Activated CD8-positive, alpha-beta memory T cell treated with anti-CD3 and anti-CD28 coated beads, Interleukin-2, amount 50 U/mL, for 1 hour (primary cell): Measurements from ENCODE around the gene SLC25A3.
"Not testable (repeated sequence)": the region's sequence is repeated elsewhere in the genome, so short reads cannot be mapped to it uniquely, and the experiment has no call there.

Experiments used
- DNase-seq: peaks from one replicate; pipeline ENCODE4 v3.0.0-alpha.2; 2020; ENCODE audit errors: extremely low read depth

The SLC25A3 gene

DNA sequence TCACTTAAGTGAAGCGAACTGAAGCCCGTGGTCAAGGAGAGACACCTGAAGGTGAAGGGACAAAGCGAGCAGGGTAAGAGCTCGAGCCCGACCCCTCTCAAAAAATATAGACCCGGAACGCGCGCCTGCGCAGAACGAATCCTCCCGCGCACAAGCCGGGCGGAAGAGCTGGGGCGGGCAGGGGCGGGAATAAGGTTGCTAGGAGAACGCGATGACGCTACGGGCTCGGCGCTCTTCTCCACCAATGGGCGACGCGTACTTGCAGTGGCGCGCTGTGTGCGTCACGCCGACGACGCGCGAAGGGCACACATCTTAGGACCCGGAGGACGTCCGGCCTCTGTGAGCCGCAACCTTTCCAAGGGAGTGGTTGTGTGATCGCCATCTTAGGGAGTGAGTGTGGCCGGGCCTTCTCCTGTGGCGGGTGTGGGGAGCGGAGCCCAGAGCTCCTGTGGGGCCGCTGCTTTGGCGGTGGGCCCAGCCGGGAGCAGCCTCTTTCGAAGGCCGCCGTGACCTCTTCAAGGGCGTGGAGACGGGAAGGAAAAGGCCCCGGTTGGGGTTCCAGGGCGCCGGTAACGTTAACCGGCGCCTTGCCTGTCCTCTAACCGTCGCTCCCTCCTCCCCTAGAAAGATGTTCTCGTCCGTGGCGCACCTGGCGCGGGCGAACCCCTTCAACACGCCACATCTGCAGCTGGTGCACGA, at the start of gene SLC25A3:
SLC25A3 (plus strand) TSS at position 336 of the 699 bp plus-strand sequence; CDS start at position 629, 293 bp downstream.
- peak; percentile 85 for DNase-seq

DNA sequence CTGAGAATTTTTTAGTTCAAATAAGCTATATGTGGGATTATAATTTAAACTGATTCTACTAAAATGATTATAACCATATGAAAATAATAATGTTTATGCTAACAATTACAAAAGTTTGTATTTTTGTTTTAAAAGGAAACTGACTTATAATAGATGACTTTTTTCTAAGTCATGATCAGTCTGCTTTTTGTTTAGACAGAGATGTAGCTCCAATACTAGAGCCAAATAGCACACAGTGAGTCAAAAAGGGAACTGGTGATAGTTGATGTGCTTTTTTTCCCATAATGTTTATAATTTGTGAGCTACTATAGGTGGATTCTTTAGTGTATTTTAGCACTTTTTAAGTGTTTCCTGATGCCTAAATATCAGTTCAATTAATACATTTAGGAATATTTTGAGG, 49.8 kb upstream of the SLC25A3 start:
- no peak for DNase-seq

DNA sequence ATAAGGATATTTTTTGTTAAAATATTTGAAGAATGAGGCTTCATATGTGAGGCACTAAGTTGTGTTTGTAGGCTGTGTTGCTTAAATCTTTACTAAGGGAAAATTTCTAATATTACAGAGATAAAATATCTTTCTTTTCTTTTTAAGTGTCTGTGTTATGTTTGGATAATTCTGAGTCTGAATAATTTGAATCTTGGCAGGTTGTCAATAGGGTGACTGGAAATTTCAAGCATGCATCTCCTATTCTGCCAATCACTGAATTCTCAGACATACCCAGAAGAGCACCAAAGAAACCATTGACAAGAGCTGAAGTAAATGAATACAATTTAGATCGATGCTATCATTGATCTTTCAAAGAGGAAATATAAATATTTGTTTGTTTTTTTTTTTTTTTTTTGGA, 48.7 kb upstream of the SLC25A3 start:
- no peak for DNase-seq

DNA sequence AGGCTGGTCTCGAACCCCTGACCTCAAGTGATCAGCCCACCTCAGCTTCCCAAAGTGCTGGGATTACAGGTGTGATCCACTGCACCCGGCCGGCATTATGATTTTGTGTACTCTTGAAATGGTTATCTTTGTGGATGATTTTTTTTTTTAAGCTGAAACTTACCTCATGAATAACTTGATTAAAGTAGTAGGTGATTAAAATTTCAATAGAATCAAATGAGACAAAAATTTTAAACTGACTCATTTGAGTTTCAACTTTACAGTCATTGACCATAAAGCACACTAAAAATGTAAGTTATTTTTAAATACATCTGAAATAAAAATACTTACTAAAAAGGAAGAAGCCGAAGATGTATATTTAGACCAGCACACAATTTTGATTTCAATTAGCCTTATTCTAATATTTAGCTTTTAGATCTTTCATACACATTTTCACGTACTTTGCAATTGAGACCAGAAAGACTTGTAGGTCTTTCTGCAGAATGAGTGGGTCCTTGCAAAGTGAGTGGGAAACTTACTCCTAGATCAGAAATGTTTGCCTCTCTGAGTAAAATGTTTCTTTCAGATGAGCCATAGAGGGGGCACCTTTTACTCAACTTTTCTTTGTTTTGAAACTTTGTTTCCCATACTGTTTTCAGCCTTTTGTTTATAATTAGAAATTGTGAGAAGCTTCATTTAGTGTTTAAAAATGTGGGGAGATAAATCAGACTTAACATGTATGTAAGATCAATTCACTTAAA, 43.9 kb upstream of the SLC25A3 start:
- DNase-seq = no peak

DNA sequence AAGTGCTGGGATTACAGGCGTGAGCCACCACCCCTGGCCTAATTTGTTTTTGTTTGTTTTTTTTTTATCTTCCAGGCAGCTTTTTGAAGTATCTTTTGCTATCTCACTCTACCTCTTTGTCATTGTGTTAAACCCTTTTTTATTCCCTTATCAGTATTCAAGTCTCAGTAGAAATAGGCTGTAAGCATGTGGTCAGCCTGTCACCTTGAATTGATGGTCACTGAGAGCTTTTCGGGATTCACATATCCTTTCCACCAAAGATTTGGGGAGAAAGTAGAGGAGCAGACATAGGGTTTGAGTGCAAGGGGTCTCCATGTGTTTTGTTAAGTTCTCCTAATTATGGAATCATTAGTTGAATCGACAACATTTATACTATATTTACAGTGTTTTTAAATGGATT, 41.7 kb upstream of the SLC25A3 start:
- no peak for DNase-seq

DNA sequence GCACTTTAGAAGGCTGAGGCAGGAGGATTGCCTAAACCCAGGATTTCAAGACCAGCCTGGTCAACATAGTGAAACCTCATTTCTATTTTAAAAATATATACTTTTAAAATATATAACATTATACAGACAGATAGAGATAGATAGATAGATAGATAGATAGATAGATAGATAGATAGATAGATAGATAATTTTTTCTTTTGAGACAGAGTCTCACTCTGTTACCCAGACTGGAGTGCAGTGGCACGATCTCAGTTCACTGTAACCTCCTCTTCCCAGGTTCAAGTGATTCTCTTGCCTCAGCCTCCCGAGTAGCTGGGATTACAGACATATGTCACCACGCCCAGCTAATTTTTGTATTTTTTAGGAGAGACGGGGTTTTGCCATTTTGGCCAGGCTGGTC, 35.4 kb upstream of the SLC25A3 start:
- DNase-seq = not testable (repeated sequence)

DNA sequence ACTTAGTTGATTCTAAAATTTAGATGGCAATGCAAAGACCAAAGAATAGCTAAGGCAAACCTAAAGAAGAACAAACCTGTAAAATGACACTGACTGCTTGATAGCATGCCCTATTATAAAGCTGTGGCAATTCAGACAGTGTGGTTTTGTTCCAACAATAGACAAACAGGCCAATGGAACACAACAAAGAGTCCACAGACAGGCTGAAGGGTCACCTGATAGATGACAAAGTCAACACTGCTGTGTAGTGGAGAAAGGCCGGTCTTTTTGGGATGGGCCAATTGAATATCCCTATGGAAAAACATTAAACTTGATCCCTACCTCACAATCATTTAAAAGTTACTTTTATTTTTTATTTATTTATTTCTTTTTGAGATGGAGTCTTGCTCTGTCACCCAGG, 33.8 kb upstream of the SLC25A3 start:
- DNase-seq = no peak

DNA sequence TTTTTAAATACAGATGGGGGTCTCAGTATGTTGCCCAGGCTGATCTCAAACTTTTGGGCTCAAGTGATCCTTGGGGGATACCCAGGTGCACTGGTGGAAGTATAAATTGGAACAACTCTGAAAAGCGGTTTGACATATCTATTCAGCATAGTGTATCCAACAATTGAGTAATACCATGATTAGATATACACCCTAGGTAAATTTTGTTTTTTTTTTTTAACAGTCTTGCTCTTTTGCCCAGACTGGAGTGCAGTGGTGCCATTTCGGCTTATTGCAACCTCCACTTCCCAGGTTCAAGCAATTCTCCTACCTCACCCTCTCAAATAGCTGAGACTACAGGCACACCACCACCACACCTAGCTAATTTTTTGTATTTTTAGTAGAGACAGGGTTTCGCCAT, 31.6 kb upstream of the SLC25A3 start:
- no peak for DNase-seq

DNA sequence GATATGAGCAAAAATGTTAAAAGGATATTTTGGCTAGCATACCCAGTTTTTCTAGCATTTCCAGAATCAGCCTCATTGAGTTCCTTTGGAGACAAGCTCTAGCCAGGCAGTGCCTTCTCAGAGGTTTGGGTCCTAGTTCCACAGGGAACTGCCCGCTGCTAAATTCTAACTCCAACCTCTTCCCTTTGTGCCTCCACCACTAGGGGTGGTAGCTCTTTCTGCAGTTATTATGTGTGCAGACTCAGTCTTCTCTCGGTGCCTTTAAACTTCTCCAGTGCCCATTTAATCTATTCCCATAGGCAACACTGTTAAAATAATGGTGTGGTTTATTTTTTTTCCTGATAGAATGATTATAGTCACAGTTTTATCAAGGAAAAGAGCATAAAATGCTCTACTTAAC, 21.5 kb upstream of the SLC25A3 start:
- no peak for DNase-seq

DNA sequence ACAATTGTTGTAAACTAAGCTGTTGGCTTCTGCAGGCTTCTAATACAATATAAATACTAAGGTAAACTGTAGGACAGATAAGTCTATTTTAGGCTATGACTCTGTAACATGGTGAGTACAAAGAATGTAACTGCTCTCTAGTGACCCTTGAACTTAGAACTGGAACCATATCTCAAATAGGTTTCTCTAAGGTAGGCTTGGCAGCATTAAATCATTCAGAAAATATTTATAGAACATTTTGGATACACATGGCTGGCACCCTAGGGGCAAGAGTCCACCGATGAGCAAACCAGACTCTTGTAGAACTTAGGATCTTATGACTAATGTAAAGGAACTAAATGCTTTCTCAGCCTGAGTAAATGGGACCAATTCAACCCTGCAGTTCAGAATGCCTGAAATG, 19.4 kb upstream of the SLC25A3 start:
- DNase-seq = no peak

DNA sequence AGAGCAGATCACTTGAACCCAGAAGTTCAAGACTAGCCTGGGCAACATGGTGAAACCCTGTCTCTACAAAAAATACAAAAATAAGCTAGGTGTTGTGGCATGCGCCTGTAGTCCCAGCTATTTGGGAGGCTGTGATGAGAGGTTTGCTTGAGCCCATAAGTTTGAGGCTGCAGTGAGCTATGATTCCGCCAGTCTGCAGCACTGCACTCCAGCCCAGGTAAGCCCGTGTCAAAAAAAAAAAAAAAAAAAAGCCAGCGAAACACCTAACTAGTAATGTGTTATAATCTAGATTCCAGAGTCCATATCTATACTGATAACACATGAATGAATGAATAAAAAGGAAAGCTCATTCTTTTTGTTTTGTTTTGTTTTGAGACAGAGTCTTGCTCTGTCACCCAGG, 18.5 kb upstream of the SLC25A3 start:
- DNase-seq = no peak

DNA sequence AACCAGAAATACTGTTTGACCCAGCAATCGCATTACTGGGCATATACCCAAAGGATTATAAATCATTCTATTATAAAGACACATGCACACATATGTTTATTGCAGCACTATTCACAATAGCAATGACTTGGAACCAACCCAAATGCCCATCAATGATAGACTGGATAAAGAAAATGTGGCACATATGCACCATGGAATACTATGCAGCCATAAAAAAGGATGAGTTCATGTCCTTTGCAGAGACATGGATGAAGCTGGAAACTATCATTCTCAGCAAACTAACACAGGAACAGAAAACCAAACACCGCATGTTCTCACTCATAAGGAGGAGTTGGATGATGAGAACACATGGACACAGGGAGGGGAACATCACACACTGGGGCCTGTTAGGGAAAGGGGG, 16.7 kb upstream of the SLC25A3 start:
- not testable (repeated sequence) for DNase-seq

DNA sequence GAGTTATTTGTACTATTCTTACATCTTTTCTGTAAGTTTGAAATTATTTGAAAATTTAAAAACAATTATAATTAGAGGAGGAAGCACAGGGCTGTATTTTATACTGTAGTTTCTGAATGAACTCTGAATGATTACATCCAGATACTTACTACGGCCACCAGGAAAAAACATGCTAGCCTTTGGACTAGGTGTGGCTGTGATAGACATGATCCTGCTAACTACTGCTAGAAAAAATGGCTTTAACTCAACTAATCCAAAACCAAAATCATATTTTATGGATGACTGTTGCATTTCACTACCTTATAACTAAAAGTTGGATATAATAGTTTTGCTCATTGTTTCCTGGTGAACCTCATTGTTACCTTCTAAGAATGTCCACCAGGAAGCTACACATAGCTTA, 15.1 kb upstream of the SLC25A3 start:
- DNase-seq = no peak

DNA sequence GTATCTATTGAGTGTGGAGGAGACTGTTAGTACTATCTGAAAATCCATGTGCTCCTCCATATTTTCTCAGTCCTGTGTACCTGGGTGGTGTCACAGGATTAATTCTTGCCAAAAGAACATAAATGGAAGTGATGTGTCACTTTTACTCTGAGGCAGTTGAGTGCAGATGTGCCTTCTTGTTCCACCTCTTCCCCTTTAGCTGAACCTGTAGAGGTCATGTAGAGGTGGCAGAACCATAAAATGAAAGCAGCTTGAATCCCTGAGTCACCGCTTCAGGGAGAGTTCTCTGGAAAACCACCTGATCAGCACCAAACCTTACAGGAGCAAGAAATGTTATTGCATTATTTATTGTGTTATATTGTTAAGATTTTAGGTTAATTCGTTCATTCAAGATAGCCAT, 14.7 kb upstream of the SLC25A3 start:
- DNase-seq = no peak

DNA sequence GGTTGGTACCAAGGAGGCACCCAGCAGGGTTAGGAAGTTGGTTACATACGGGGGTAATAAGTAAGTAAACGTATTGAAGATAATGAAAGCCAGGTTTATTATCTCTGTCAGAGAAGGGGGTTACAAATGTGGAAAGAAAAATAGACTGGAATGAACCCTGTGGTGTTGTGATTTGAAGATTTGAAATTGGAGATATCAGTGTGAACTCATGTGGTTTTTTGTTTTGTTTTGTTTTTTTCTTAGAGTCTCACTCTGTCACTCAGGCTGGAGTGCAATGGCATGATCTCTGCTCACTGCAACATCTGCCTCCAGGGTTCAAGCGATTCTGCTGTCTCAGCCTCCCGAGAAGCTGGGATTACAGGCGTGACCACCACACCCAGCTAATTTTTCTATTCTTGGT, 14.1 kb upstream of the SLC25A3 start:
- no peak for DNase-seq

DNA sequence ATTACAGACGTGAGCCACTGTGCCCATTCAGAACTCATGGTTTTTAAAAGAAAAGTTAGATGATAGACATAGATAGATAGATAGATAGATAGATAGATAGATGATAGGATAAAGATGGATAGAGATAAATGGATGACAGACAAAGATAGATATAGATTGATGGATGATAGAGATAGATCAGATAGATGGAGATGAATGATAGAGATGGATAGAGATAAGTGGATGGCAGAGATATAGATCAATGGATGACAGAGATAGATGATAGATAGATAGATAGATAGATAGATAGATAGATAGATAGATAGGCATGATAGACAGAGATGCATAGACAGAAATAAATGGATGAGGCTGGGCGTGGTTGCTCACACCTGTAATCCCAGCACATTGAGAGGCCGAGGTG, 13.7 kb upstream of the SLC25A3 start:
- no peak for DNase-seq

DNA sequence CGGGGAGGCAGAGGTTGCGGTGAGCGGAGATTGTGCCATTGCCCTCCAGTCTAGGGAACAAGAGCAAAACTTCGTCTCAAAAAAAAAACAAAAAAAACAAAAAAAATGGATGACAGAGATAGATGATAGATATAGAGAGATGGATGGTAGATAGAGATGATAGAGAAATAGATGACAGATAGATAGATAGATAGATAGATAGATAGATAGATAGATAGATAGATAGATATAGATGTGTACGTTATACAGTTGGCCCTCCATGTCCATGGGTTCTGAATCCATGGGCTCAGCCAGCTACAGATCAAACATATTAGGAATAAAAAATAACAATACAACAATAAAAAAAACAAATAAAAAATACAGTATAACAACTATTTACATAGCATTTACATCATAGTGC, 12.8 kb upstream of the SLC25A3 start:
- DNase-seq = no peak

DNA sequence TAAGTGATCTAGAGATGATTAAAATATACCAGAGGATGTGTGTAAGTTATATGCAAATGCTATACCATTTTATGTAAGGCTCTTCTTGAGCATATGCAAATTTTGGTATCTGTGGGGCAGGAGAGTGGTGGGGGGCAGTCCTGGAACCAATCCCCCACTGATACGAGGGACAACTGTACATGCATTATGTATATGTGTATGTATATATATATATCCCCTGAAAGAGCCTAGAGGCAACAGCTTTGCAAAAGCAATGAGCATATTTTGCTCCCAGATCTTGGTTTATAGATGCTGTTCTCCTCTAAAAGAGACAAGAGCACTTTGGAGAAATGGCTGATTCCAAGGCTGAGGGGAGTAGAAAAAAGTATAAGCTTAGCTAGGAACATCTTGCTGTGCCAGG, 12.4 kb upstream of the SLC25A3 start:
- DNase-seq = no peak

DNA sequence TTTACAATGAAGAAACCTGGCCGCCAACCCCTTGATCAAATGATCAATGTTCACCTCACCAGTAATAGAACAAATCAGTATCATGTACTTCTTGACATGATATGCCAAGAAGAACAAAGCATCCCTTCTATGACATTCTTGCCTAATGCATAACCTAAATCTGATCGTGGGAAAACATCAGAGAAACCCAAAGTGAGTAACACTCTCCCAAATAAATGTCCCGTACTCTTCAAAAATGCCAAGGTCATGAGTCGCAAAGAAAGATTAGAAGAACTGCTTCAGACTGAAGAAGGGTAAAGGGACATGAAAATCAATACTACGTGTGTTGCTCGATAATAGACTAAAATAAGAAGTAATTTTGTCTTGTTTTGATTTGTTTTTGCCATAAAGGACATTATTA, 11.4 kb upstream of the SLC25A3 start:
- DNase-seq = no peak

DNA sequence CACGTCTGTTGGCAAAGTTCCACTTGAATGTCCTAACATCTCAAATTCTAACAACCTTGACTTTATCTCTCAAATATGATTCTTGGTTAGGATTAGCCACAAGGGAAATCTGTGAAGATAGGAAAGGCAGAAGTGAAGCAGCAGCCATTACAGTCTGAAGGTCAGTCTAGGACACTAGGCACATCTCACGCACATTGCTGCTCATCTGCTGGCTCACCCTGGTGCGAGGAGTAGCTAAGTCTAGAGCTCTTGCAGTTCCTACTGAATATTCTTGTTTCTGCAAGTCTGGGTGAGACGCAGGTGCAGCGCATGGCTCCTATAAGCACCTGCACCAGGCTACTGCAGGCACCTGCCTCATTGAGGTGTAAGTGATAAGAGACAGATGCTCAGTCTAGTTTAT, 6.4 kb upstream of the SLC25A3 start:
- no peak for DNase-seq

DNA sequence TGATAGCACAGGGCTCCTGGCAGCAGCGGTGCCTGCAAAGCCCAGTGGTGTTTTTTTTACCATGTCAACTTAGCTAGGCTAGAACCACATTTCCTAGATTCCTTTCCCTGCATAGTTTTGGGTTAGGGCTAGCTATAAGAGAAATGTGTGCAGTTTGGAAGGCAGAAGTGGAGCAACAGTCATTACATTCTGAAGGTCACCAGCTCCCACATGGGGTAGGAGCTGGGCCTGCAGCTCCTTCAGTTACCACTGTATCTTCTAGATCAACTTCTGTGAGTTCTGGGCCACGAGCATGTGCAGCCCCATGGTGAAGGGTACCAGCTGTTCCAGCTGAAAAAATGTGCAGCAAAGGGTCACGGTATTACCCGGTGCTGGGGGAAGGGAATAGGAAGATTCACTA, 2.3 kb upstream of the SLC25A3 start:
- no peak for DNase-seq

DNA sequence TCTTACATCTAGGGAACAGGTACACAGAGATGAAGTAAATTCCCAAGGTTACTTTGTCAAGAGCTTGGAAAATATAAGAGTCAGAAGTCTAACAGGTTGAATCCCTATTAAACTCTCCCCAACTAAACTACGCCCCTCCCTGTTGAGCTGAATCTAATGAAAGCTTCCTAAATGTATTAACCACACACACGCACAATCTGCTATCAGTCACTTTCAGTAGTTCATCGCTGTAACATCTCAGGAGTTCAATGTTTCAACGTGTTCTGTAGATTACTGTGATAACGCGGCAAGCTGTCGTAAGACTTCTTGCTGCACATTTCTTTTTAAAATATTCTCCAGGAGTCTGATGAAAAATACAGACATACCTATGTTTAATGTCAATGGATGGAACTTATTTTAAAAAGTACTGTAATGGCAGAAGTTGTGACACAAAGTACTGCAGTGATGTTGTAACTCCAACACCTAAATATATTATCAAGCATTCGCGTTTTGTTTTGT, 612 bp upstream of the SLC25A3 start:
- no peak for DNase-seq

DNA sequence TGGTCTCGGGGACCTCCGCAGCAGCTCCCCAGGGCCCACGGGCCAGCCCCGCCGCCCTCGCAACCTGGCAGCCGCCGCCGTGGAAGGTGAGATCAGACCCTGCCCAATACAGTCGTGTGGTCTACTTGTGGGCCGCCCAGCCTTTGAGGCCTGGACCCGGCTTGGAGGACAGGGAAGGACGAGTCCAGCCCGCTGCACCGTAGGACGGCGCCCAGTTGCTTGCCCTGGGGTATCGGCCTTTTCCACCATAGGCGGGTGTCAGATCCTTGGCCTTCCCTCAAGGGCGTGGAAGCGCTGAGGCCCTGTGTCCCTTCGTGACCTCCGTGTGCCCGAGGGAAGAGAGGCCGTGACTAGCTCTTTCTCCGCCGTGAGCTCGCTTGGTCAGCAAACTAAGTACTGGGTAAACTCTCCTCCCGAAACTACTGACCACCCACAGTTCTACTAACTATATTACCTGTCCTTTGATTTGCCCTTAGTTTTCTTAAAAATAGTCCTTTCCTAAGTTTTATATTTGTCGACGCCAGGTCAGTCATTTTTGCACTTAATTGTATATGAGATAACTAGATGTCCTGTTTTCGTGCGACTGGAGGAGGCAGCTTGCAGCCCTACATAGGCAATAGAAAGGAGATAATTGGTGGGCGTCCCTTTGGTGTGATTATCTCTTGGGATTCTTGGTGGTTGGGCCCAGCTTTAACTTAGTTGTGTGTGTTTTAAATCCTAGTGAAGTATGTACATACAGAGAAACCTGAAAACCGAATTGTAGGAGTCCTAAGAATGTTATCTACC, 757 bp downstream of the SLC25A3 start:
- no peak for DNase-seq
